IPS DF 4.7 (cell line): Measurements from ENCODE around the gene CENPB.
"Not testable (repeated sequence)": the region's sequence is repeated elsewhere in the genome, so short reads cannot be mapped to it uniquely, and the experiment has no call there.

ENCODE experiments used
- DNase-seq: peaks from one replicate; pipeline ENCODE4 v3.0.0-alpha.2; 2013; ENCODE audit warnings: low spot score; ENCODE audit errors: extremely low read depth

CENPB gene

GRCh38 chr20:3811467-3812258 lies 25.1 kb upstream of the CENPB start:
- no peak for DNase-seq

DNA sequence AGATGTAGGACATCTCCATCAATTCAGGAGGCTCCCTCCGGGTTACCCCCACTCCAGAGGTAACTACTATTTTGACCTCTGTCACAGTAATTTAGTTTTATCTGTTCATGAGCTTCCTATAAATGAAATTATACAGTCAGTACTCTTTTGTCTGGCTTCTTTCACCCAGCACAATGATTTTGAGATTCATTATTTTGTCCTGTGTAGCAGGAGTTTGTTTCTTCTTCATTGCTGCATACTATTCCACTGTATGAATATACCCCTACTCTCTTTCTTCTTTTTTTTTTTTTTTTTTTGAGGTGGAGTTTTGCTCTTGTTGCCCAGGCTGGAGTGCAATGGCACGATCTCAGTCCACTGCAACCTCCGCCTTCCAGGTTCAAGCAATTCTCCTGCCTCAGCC lies 22.0 kb upstream of the CENPB start:
- no peak for DNase-seq

- no peak for DNase-seq
Measured at GRCh38 chr20:3804781-3805180, 18.2 kb upstream of the CENPB start.

- no peak for DNase-seq
Measured at GRCh38 chr20:3804254-3804751, 17.8 kb upstream of the CENPB start.

DNA sequence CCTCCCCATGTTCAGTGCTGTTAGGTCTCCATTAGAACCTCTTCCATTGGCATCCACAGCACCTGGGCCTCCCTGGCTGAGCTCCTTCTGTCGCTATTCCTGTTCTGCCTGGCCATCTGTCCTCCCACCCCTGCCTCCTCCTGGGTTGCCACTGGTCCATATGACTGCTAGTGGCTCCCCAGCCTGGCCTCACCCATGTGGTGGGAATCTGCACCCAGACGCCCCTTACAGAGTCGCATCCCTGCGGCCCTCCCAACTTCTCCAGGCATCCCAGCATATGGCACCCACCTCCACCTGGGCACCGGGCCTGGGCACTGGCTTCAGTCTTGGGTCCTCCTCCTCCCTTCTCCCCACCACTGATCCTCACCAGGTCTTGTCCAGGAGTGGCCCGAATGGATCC lies 17.3 kb upstream of the CENPB start:
- DNase-seq, result no peak

- DNase-seq, result no peak
Measured at GRCh38 chr20:3803289-3803688, 16.7 kb upstream of the CENPB start.

DNA sequence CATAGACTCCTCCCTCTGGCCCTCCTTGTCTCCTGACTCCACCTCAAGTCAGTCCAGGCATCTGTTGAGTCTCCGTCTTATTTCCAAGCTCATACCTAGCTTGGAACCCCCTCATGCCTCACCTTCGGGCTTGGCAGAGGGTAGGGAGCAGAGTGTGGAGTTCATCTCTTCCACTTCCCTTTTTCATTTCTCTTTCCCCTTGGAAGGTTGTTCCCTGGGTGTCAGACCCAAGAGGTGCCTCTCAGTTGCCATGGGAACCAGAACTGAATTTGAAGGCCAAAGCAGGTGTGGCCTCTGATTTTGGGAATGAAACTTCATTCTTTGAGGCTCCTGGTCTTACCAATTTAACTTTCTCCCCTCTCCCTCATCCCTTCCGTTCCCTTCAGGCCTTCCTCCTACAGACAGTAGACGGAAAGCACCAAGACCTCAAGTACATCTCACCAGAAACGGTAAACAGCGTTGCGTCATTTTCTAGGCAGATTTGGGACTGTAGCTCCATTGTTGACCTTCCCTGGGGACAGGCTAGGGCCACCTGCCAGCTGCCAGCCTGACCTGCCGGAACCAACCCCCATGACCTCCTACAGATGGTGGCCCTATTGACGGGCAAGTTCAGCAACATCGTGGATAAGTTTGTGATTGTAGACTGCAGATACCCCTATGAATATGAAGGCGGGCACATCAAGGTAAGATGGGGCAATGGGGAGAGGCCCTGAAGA lies 16.1 kb upstream of the CENPB start:
- DNase-seq, result no peak

- DNase-seq, result no peak
Measured at GRCh38 chr20:3801846-3802245, 15.3 kb upstream of the CENPB start.

DNA sequence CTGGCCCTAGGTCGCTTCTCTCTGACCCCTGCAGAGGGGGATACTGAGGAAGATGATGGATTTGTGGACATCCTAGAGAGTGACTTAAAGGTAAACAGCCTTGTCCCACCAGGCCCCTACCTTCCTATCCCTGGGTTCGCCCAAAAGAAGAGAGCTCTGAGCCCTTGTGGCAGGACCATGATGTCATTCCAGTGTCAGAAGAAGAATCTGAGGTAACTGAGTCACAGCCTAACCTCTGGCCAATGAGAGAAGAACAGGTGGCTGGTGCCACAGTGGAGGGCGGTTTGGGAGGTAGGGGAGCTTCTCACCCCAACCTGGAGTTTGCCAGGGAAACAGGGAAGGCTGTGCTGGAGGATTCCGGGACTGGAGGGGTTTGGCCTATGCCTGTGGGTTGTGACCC lies 14.8 kb upstream of the CENPB start:
- no peak for DNase-seq

DNA sequence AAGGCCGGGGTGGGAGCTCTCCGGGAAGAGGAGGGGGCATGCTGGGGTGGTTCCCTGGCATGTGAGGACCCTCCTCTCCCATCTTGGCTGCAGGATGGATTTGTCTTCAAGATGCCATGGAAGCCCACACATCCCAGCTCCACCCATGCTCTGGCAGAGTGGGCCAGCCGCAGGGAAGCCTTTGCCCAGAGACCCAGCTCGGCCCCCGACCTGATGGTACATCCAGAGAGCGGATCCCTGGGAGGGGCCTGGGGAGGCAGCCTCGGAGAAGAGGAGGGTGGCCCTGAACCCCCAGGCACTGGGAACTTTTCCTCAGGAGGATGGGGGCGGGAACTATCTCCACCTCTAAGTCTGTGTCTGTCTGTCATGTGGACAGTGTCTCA lies 14.3 kb upstream of the CENPB start:
- no peak for DNase-seq

DNA sequence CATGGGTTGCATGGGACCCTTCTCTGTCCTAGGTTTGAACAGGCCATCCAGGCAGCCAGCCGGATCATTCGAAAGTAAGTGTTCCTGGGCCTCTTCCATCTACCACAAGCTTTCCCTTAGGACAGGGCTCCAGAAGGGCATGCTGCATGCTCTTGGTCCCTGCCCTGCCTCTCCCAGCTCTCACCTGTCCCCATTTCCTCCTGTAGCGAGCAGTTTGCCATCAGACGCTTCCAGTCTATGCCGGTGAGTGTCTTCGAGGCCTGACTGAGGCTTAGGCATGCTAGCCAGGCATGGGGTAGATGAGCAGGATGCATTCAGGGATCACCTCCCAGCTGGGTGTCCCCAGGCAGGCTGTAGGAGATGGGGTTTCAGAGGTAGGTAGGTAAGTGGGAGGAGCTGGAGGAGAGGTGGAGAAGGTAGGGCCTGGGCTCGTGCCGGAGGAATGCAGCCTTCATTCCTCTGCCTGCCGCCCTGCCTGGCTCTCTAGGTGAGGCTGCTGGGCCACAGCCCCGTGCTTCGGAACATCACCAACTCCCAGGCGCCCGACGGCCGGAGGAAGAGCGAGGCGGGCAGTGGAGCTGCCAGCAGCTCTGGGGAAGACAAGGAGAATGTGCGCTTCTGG lies 13.8 kb upstream of the CENPB start:
- DNase-seq, result no peak

DNA sequence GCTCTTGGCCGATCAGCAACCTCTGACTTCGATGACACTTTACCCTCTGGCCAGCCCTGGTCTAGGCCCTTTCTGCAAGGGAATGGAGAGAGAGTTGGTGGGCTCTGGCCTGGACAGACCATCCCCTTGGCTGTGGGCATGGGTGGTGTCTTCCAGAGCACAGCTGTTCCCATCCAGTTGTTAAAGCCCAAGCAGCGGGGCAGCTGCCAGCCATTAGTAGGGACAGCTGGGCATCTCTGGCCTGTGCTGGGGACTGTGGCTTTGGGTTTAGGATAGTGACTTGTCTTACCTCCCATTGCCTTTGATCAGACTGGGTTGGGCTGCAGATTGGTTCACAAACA lies 12.3 kb upstream of the CENPB start:
- no peak for DNase-seq

- no peak for DNase-seq
Measured at GRCh38 chr20:3798373-3798768, 11.8 kb upstream of the CENPB start.

DNA sequence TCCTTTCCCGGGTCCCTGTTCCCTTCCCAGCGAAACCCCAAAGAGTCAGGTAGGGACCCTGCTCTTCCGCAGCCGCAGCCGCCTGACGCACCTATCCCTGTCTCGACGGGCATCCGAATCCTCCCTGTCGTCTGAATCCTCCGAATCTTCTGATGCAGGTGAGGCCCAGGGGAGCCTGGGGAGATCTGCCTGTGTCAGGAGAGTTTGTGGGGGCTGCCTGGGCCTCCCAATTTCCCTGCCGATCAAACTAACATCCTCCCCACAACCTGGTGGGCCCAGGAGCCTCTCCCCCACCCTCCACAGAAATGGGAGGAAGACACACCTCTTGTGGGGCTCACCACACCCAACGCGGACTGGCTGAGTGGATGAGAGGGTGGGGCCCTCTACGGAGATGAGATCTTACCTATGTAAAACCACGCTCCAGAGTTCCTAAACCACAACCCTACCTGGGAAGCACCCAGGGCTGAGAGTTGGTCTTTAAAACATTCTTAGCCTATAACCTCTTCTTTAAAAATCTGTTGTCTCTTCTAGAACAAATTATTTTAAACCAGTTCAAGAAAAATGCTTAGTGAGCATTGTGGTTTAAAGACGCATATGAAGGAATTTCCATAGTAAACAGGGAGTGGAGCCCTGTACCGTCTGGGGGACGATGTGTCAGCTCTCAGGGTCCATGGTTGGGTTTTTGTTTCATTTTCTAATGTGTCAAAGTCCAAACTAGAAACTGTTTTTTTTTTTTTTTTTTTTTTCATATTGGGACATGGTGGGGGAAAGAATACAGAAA lies 11.2 kb upstream of the CENPB start:
- no peak for DNase-seq

- DNase-seq, result no peak
Measured at GRCh38 chr20:3797226-3797545, 10.6 kb upstream of the CENPB start.

GRCh38 chr20:3796477-3797225 lies 10.1 kb upstream of the CENPB start:
- DNase-seq, result no peak

- no peak for DNase-seq
Measured at GRCh38 chr20:3795511-3796468, 9.2 kb upstream of the CENPB start, which contains the start of gene CDC25B. Gene CDC25B, plus strand, starts transcription at chr20:3796310. Its CDS starts 222 bp downstream, at chr20:3796532.

- DNase-seq, result no peak
Measured at GRCh38 chr20:3794701-3795420, 8.3 kb upstream of the CENPB start.

GRCh38 chr20:3794168-3794567 lies 7.6 kb upstream of the CENPB start:
- not testable (repeated sequence) for DNase-seq
